GM20000 (cell line): ENCODE data around the gene LAGE3.

ENCODE experiments used
- DNase-seq: peaks from one replicate; pipeline ENCODE4 v3.0.0; 2012; ENCODE audit warnings: low spot score
- CTCF ChIP-seq: IDR thresholded peaks from 2 replicates; pipeline ENCODE4 v1.5.1; 2012; ENCODE audit warnings: mild to moderate bottlenecking, control low read depth; ENCODE audit errors: extremely low read depth, missing control alignments

The LAGE3 gene

GRCh38 chrX:154448484-154448883 lies 30.6 kb downstream of the LAGE3 start:
- no peak for DNase-seq
- TF ChIP-seq CTCF: no peak

GRCh38 chrX:154446430-154446829 lies 32.7 kb downstream of the LAGE3 start:
- no peak for DNase-seq
- no peak for TF ChIP-seq CTCF

GRCh38 chrX:154445776-154446175 lies 33.3 kb downstream of the LAGE3 start:
- no peak for TF ChIP-seq CTCF
- no peak for DNase-seq

GRCh38 chrX:154444755-154445246 lies 34.3 kb downstream of the LAGE3 start:
- DNase-seq: no peak
- TF ChIP-seq CTCF: no peak

- DNase-seq: peak; percentile 94
- no peak for TF ChIP-seq CTCF
Measured at GRCh38 chrX:154443992-154444754, 34.9 kb downstream of the LAGE3 start, which contains the start of gene FAM50A. Gene FAM50A (plus strand): TSS chrX:154444141. CDS start chrX:154444236, 95 bp downstream.

- DNase-seq: no peak
- no peak for TF ChIP-seq CTCF
Measured at GRCh38 chrX:154443479-154443910, 35.6 kb downstream of the LAGE3 start.

- TF ChIP-seq CTCF: no peak
- no peak for DNase-seq
Measured at GRCh38 chrX:154441984-154442707, 36.9 kb downstream of the LAGE3 start.
